ENCODE data around the gene ALPL. TPM values are rescaled to one million over a fixed set of nuclear protein-coding genes. Genes with fewer than 3 reads are reported as not detected.

ALPL gene
- total and polyA plus RNA-seq, 7 donors, result 0.36 to 7.8 (median 2.3) TPM

DNA sequence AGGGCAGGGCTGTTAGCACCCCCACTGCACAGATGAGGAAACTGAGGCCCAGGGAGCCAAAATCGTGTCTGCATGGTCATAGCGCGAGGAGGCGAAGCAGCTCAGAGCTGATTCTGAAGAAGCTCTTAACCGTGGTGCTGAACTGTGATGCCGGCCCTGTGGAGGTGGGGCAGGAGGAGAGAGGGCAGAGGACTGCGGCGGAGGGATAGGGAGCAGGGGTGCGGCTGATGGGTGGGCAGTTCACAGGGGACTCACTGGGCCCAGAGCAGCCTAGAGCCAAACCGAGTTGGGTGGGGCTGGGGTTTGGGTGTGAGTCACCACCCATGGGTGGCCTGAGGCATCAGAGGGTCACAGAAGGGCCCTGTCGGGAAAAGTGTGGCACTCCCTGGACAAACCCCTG lies 85.3 kb downstream of the ALPL start:
- intact Hi-C loops (cut with DNase I), result no loop called here
- Histone ChIP-seq H3K27me3 (peaks cover 0 to 63% (median 11%) of the 10 kb centered on the region in 3 donors), H3K9me3 (no peaks in the 10 kb centered on the region), H3K4me1 (peaks cover 0 to 9% (median 4%) of the 10 kb centered on the region in 4 donors), H3K36me3 (no peaks in the 10 kb centered on the region), H3K27ac (no peak overlapping the region), H3K4me3 (no peak overlapping the region)
- TF ChIP-seq POLR2AphosphoS5 (IDR thresholded peaks at IDR 0.05) (no peak), POLR2A (IDR thresholded peaks at IDR 0.05) (no peak), EP300 (IDR thresholded peaks at IDR 0.05) (no peak)
- TF ChIP-seq, protein P1, sequence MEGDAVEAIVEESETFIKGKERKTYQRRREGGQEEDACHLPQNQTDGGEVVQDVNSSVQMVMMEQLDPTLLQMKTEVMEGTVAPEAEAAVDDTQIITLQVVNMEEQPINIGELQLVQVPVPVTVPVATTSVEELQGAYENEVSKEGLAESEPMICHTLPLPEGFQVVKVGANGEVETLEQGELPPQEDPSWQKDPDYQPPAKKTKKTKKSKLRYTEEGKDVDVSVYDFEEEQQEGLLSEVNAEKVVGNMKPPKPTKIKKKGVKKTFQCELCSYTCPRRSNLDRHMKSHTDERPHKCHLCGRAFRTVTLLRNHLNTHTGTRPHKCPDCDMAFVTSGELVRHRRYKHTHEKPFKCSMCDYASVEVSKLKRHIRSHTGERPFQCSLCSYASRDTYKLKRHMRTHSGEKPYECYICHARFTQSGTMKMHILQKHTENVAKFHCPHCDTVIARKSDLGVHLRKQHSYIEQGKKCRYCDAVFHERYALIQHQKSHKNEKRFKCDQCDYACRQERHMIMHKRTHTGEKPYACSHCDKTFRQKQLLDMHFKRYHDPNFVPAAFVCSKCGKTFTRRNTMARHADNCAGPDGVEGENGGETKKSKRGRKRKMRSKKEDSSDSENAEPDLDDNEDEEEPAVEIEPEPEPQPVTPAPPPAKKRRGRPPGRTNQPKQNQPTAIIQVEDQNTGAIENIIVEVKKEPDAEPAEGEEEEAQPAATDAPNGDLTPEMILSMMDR (IDR thresholded peaks at IDR 0.05), result no peak
- no peak for DNase-seq
- WGBS, 2 donors, result 61 to 68% methylated on average over 11 of the region's 11 CpGs

GRCh38 chr1:21594935-21595897 lies 86.0 kb downstream of the ALPL start:
- H3K27ac ChIP-seq, result no peak overlapping the region
- DNase-seq, result no peak
- 60 to 64% methylated on average over 26 of the region's 26 CpGs for WGBS, 2 donors

GRCh38 chr1:21596174-21596573 lies 87.0 kb downstream of the ALPL start:
- Histone ChIP-seq H3K4me1 (no peaks in the 10 kb centered on the region), H3K27me3 (peaks cover 0 to 49% (median 11%) of the 10 kb centered on the region in 3 donors), H3K4me3 (no peak overlapping the region), H3K36me3 (no peaks in the 10 kb centered on the region), H3K9me3 (no peaks in the 10 kb centered on the region), H3K27ac (no peak overlapping the region)
- TF ChIP-seq, protein P1 (IDR thresholded peaks at IDR 0.05), result no peak
- TF ChIP-seq EP300 (IDR thresholded peaks at IDR 0.05) (no peak), POLR2AphosphoS5 (IDR thresholded peaks at IDR 0.05) (no peak), POLR2A (IDR thresholded peaks at IDR 0.05) (no peak)
- intact Hi-C loops (cut with DNase I), result no loop called here
- WGBS, 2 donors, result 85 to 89% methylated on average over 11 of the region's 11 CpGs
- no peak for DNase-seq

More at GRCh38 chr1:21594935-21595897, 86.0 kb downstream of the ALPL start:
- intact Hi-C loops (cut with DNase I), result no loop called here
- H3K4me3 ChIP-seq, result no peak overlapping the region
- no peaks in the 10 kb centered on the region for H3K9me3 ChIP-seq
- H3K27me3 ChIP-seq, result peaks cover 0 to 55% (median 11%) of the 10 kb centered on the region in 3 donors
- TF ChIP-seq EP300 (IDR thresholded peaks at IDR 0.05), result no peak
- TF ChIP-seq, protein P1 (IDR thresholded peaks at IDR 0.05), result peak in 1 of 4 experiments; percentile 11
- H3K4me1 ChIP-seq, result peaks cover 0 to 6% (median 3%) of the 10 kb centered on the region in 4 donors
- no peaks in the 10 kb centered on the region for H3K36me3 ChIP-seq

DNA sequence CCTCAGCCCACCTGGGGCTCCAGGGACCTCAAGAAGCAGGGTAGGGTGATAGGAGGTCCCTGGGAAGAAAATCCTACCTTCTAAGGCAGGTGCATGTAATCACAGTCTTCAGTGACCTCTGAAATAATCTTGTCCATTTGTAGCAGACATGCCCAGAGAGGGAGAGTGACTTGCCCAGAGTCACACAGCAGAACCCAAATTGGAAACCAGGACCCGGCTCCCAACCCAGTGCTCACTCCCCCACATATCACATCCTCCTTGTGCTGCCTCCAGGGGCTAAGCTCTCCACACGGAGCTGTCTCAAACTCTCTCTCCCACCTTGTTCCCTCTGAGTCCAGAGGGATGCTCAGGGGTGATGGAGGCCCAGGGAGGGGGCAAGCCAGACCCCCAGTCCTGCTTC lies 87.4 kb downstream of the ALPL start:
- TF ChIP-seq POLR2A (IDR thresholded peaks at IDR 0.05), result no peak
- no peak for TF ChIP-seq POLR2AphosphoS5 (IDR thresholded peaks at IDR 0.05)
- no peak for TF ChIP-seq EP300 (IDR thresholded peaks at IDR 0.05)
- TF ChIP-seq, protein P1 (IDR thresholded peaks at IDR 0.05), result no peak
- Histone ChIP-seq H3K9me3 (no peaks in the 10 kb centered on the region), H3K4me3 (no peak overlapping the region), H3K27me3 (peaks cover 0 to 46% (median 11%) of the 10 kb centered on the region in 3 donors), H3K36me3 (no peaks in the 10 kb centered on the region), H3K27ac (no peak overlapping the region), H3K4me1 (no peaks in the 10 kb centered on the region)
- no peak for DNase-seq
- 85 to 90% methylated on average over 2 of the region's 2 CpGs for WGBS, 2 donors
- intact Hi-C loops (cut with DNase I), result no loop called here
